Activated naive CD4-positive, alpha-beta T cell treated with anti-CD3 and anti-CD28 coated beads, Interleukin-2, amount 50 U/mL, for 24 hours (primary cell): ENCODE results near the gene ALDH3A1.
"Not testable (repeated sequence)": the region's sequence is repeated elsewhere in the genome, so short reads cannot be mapped to it uniquely, and the experiment has no call there.

ENCODE experiments used
- H3K27ac Mint-ChIP-seq: one replicate; pipeline ENCODE4 v1.8.0; 2021; ENCODE audit warnings: mild to moderate bottlenecking, mixed read lengths
- H3K27me3 Mint-ChIP-seq: one replicate; pipeline ENCODE4 v1.8.0; 2021; ENCODE audit warnings: mixed read lengths
- H3K36me3 Mint-ChIP-seq: one replicate; pipeline ENCODE4 v1.8.0; 2021; ENCODE audit warnings: mixed read lengths
- H3K4me1 Mint-ChIP-seq: one replicate; pipeline ENCODE4 v1.8.0; 2021; ENCODE audit warnings: mixed read lengths
- H3K4me3 Mint-ChIP-seq: one replicate; pipeline ENCODE4 v1.8.0; 2021; ENCODE audit warnings: mild to moderate bottlenecking, mixed read lengths
- H3K9me3 Mint-ChIP-seq: one replicate; pipeline ENCODE4 v1.8.0; 2021; ENCODE audit warnings: mixed read lengths

ALDH3A1 gene

GRCh38 chr17:19766421-19767270 is 18.5 kb upstream of the ALDH3A1 start:
- Mint-ChIP-seq H3K36me3 (no peaks in the 10 kb centered on the region), H3K4me3 (peak overlapping the region; percentile 26), H3K9me3 (no peaks in the 10 kb centered on the region), H3K27ac (peak overlapping the region; percentile 79), H3K27me3 (no peaks in the 10 kb centered on the region), H3K4me1 (peaks cover 52% of the 10 kb centered on the region)

- Mint-ChIP-seq H3K4me1 (peaks cover 45% of the 10 kb centered on the region), H3K27ac (no peak overlapping the region), H3K9me3 (no peaks in the 10 kb centered on the region), H3K36me3 (no peaks in the 10 kb centered on the region), H3K27me3 (no peaks in the 10 kb centered on the region), H3K4me3 (no peak overlapping the region)
Observed at GRCh38 chr17:19766016-19766415, 17.9 kb upstream of the ALDH3A1 start.

GRCh38 chr17:19763991-19764390 is 15.9 kb upstream of the ALDH3A1 start:
- not testable (repeated sequence) for H3K36me3 Mint-ChIP-seq, H3K27ac Mint-ChIP-seq, H3K4me3 Mint-ChIP-seq, H3K9me3 Mint-ChIP-seq, H3K27me3 Mint-ChIP-seq
- H3K4me1 Mint-ChIP-seq: peaks cover 28% of the 10 kb centered on the region

GRCh38 chr17:19763416-19763815 is 15.3 kb upstream of the ALDH3A1 start:
- no peak overlapping the region for H3K27ac Mint-ChIP-seq
- H3K27me3 Mint-ChIP-seq: no peaks in the 10 kb centered on the region
- peaks cover 24% of the 10 kb centered on the region for H3K4me1 Mint-ChIP-seq
- no peaks in the 10 kb centered on the region for H3K36me3 Mint-ChIP-seq
- H3K9me3 Mint-ChIP-seq: no peaks in the 10 kb centered on the region
- H3K4me3 Mint-ChIP-seq: no peak overlapping the region

GRCh38 chr17:19762515-19762961 is 14.4 kb upstream of the ALDH3A1 start:
- peaks cover 15% of the 10 kb centered on the region for H3K4me1 Mint-ChIP-seq
- no peaks in the 10 kb centered on the region for H3K36me3 Mint-ChIP-seq
- H3K27ac Mint-ChIP-seq: no peak overlapping the region
- no peak overlapping the region for H3K4me3 Mint-ChIP-seq
- no peaks in the 10 kb centered on the region for H3K27me3 Mint-ChIP-seq
- H3K9me3 Mint-ChIP-seq: no peaks in the 10 kb centered on the region

- H3K27me3 Mint-ChIP-seq: no peaks in the 10 kb centered on the region
- no peak overlapping the region for H3K4me3 Mint-ChIP-seq
- H3K9me3 Mint-ChIP-seq: no peaks in the 10 kb centered on the region
- no peaks in the 10 kb centered on the region for H3K36me3 Mint-ChIP-seq
- H3K27ac Mint-ChIP-seq: peak overlapping the region; percentile 19
- H3K4me1 Mint-ChIP-seq: peaks cover 5% of the 10 kb centered on the region
Observed at GRCh38 chr17:19760746-19761145, 12.6 kb upstream of the ALDH3A1 start.

GRCh38 chr17:19759568-19760549 is 11.8 kb upstream of the ALDH3A1 start:
- H3K4me3 Mint-ChIP-seq: no peak overlapping the region
- H3K27me3 Mint-ChIP-seq: no peaks in the 10 kb centered on the region
- H3K36me3 Mint-ChIP-seq: no peaks in the 10 kb centered on the region
- H3K4me1 Mint-ChIP-seq: peaks cover 5% of the 10 kb centered on the region
- H3K9me3 Mint-ChIP-seq: no peaks in the 10 kb centered on the region
- H3K27ac Mint-ChIP-seq: no peak overlapping the region

GRCh38 chr17:19757536-19758180 is 9.6 kb upstream of the ALDH3A1 start:
- no peaks in the 10 kb centered on the region for H3K9me3 Mint-ChIP-seq
- no peaks in the 10 kb centered on the region for H3K36me3 Mint-ChIP-seq
- no peaks in the 10 kb centered on the region for H3K4me1 Mint-ChIP-seq
- H3K27ac Mint-ChIP-seq: no peak overlapping the region
- H3K27me3 Mint-ChIP-seq: no peaks in the 10 kb centered on the region
- no peak overlapping the region for H3K4me3 Mint-ChIP-seq

- H3K27ac Mint-ChIP-seq: peak overlapping the region; percentile 15
- no peaks in the 10 kb centered on the region for H3K9me3 Mint-ChIP-seq
- H3K4me3 Mint-ChIP-seq: no peak overlapping the region
- H3K36me3 Mint-ChIP-seq: no peaks in the 10 kb centered on the region
- H3K27me3 Mint-ChIP-seq: no peaks in the 10 kb centered on the region
- no peaks in the 10 kb centered on the region for H3K4me1 Mint-ChIP-seq
Observed at GRCh38 chr17:19756546-19756945, 8.4 kb upstream of the ALDH3A1 start.

GRCh38 chr17:19755821-19756510 is 7.9 kb upstream of the ALDH3A1 start:
- Mint-ChIP-seq H3K9me3 (no peaks in the 10 kb centered on the region), H3K27ac (no peak overlapping the region), H3K4me3 (no peak overlapping the region), H3K36me3 (no peaks in the 10 kb centered on the region), H3K27me3 (no peaks in the 10 kb centered on the region), H3K4me1 (peaks cover under 1% of the 10 kb centered on the region)

- Mint-ChIP-seq H3K36me3 (no peaks in the 10 kb centered on the region), H3K4me3 (no peak overlapping the region), H3K4me1 (peaks cover 4% of the 10 kb centered on the region), H3K27me3 (no peaks in the 10 kb centered on the region), H3K27ac (no peak overlapping the region), H3K9me3 (no peaks in the 10 kb centered on the region)
Observed at GRCh38 chr17:19755392-19755791, 7.3 kb upstream of the ALDH3A1 start.

- no peaks in the 10 kb centered on the region for H3K27me3 Mint-ChIP-seq
- no peak overlapping the region for H3K27ac Mint-ChIP-seq
Observed at GRCh38 chr17:19753661-19754463, 5.8 kb upstream of the ALDH3A1 start.

GRCh38 chr17:19753051-19753509 is 5.0 kb upstream of the ALDH3A1 start:
- H3K4me3 Mint-ChIP-seq: no peak overlapping the region
- H3K9me3 Mint-ChIP-seq: no peaks in the 10 kb centered on the region
- no peak overlapping the region for H3K27ac Mint-ChIP-seq
- H3K27me3 Mint-ChIP-seq: no peaks in the 10 kb centered on the region
- H3K4me1 Mint-ChIP-seq: peaks cover 4% of the 10 kb centered on the region
- no peaks in the 10 kb centered on the region for H3K36me3 Mint-ChIP-seq

More at GRCh38 chr17:19753661-19754463, 5.8 kb upstream of the ALDH3A1 start:
- H3K4me1 Mint-ChIP-seq: peaks cover 4% of the 10 kb centered on the region
- H3K36me3 Mint-ChIP-seq: no peaks in the 10 kb centered on the region
- H3K4me3 Mint-ChIP-seq: no peak overlapping the region
- H3K9me3 Mint-ChIP-seq: no peaks in the 10 kb centered on the region
